Measurements from ENCODE around the gene PLXNA4.

DNA sequence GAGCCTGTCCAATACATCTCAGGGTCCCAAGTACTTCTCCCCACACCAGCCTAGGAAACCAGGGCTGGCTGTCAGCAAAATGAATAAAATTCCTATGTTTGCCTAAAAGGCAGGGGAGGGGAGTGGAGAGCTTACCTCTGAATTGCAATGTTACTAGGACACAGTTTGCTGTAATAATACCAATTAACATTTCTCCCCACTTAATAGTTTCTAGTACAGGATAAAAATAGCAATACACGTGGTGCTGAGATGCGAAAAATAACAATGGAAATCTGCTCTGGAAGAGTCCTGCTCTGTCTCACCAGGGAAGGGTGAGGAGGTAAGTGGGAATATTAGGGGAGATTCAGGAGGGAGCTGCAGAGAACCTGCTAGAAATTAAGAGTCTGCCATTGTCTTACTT is 112.3 kb downstream of the PLXNA4 start:
- TF ChIP-seq CTCF (IDR thresholded peaks at IDR 0.05 in 2 of 3, conservative IDR thresholded peaks at IDR 0.05 in 1 of 3; ENCODE audit: borderline replicate concordance in 1 of 3, insufficient read depth in 1 of 3, low read depth in 2 of 3, low read length in 2 of 3) = no peak
- TF ChIP-seq EZH2 (IDR thresholded peaks at IDR 0.05) = no peak
- TF ChIP-seq EZH2phosphoT487 (IDR thresholded peaks at IDR 0.05; ENCODE audit: borderline replicate concordance) = no peak
- TF ChIP-seq, protein P1, sequence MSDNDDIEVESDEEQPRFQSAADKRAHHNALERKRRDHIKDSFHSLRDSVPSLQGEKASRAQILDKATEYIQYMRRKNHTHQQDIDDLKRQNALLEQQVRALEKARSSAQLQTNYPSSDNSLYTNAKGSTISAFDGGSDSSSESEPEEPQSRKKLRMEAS (IDR thresholded peaks at IDR 0.05) = no peak
- TF ChIP-seq ZFX (IDR thresholded peaks at IDR 0.05) = no peak
- no peak for TF ChIP-seq JUND (IDR thresholded peaks at IDR 0.05)
- TF ChIP-seq SIN3A (IDR thresholded peaks at IDR 0.05; ENCODE audit: low read depth) = no peak
